ACHN (cell line): ENCODE results near the gene RHBDL1.
"Not testable (repeated sequence)": the region's sequence is repeated elsewhere in the genome, so short reads cannot be mapped to it uniquely, and the experiment has no call there.

ENCODE experiments used
- DNase-seq: peaks from one replicate; pipeline ENCODE4 v3.0.0-alpha.2; 2015
- in situ Hi-C: cut with HindIII; loops from 2 replicates; pipeline ENCODE4 v1.10.0; 2017; ENCODE audit warnings: low sequenced_read_pairs, low pct_ligation_motif_present, low pct_unique_long_range_greater_than_20kb

The RHBDL1 gene

GRCh38 chr16:680625-680945 is 5.1 kb downstream of the RHBDL1 start:
- in situ Hi-C loops = no loop called here
- no peak for DNase-seq

GRCh38 chr16:680967-681745 is 5.7 kb downstream of the RHBDL1 start:
- peak; percentile 64 for DNase-seq
- in situ Hi-C loops = no loop called here

GRCh38 chr16:681746-682427 is 6.4 kb downstream of the RHBDL1 start:
- peak; percentile 30 for DNase-seq
- in situ Hi-C loops = no loop called here

- in situ Hi-C loops = no loop called here
- no peak for DNase-seq
Measured at GRCh38 chr16:682493-683395, 7.3 kb downstream of the RHBDL1 start.

- DNase-seq = no peak
- in situ Hi-C loops = no loop called here
Measured at GRCh38 chr16:683396-684070, 8.1 kb downstream of the RHBDL1 start.

GRCh38 chr16:684071-684794 is 8.8 kb downstream of the RHBDL1 start, which contains the start of gene JMJD8:
TSS of gene JMJD8 (minus strand) at chr16:684334. CDS start at chr16:684319, 15 bp downstream.
- in situ Hi-C loops = no loop called here
- DNase-seq = peak; percentile 99

- DNase-seq = no peak
- in situ Hi-C loops = no loop called here
Measured at GRCh38 chr16:684961-685696, 9.7 kb downstream of the RHBDL1 start.

GRCh38 chr16:685967-686366 is 10.5 kb downstream of the RHBDL1 start:
- peak; percentile 70 for DNase-seq

GRCh38 chr16:686459-687260 is 11.2 kb downstream of the RHBDL1 start:
- in situ Hi-C loops = no loop called here
- DNase-seq = no peak

More at GRCh38 chr16:685967-686366, 10.5 kb downstream of the RHBDL1 start:
- in situ Hi-C loops = no loop called here

GRCh38 chr16:687499-687898 is 12.0 kb downstream of the RHBDL1 start:
- in situ Hi-C loops = no loop called here
- DNase-seq = no peak

- DNase-seq = no peak
- in situ Hi-C loops = no loop called here
Measured at GRCh38 chr16:689175-689897, 13.9 kb downstream of the RHBDL1 start.

GRCh38 chr16:691242-691641 is 15.8 kb downstream of the RHBDL1 start:
- DNase-seq, in situ Hi-C loops: not testable (repeated sequence)

GRCh38 chr16:692356-693108 is 17.1 kb downstream of the RHBDL1 start:
- no peak for DNase-seq
- in situ Hi-C loops = no loop called here

GRCh38 chr16:693364-693763 is 17.9 kb downstream of the RHBDL1 start:
- DNase-seq = no peak
- in situ Hi-C loops = no loop called here

GRCh38 chr16:693766-694165 is 18.3 kb downstream of the RHBDL1 start:
- in situ Hi-C loops = no loop called here
- DNase-seq = no peak
